Gastrocnemius medialis (tissue), 4 donors: ENCODE measurements around the gene CCDC106. TPM values are rescaled to one million over a fixed set of nuclear protein-coding genes. Genes with fewer than 3 reads are reported as not detected.

Source experiments
- ATAC-seq, 2 donors: fragments of 150-250 bp; one replicate each; pipeline ENCODE4 v1.9.1; 2016
- DNase-seq, 2 donors: peaks; one replicate each; pipeline ENCODE4 v3.0.0-alpha.2; 2019
- H3K27ac ChIP-seq, 4 donors: fragments of 200-600 bp; sonication (generic); 1 replicate in 1 of 4; 2 replicates in 3 of 4; pipeline ENCODE4 v1.5.1; 2016 to 2018; ENCODE audit warnings: mild to moderate bottlenecking in 2 of 4, moderate library complexity in 1 of 4
- H3K27me3 ChIP-seq, 3 donors: fragments of 200-600 bp; sonication (generic) in 2 of 3; 1 replicate in 1 of 3; 2 replicates in 2 of 3; pipeline versions ENCODE4 v1.5.1 to v1.6.0; 2016 to 2019; ENCODE audit warnings: mild to moderate bottlenecking in 1 of 3, moderate library complexity in 1 of 3
- H3K36me3 ChIP-seq, 2 donors: fragments of 200-600 bp; sonication (generic) in 1 of 2; one replicate each; pipeline ENCODE4 v1.5.1; 2017 to 2018
- H3K4me1 ChIP-seq, 2 donors: fragments of 200-600 bp; sonication (generic) in 1 of 2; one replicate each; pipeline ENCODE4 v1.5.1; 2016 to 2017; ENCODE audit warnings: mild to moderate bottlenecking in 2 of 2
- H3K4me3 ChIP-seq, 4 donors: fragments of 200-600 bp; sonication (generic) in 3 of 4; 1 replicate in 1 of 4; 2 replicates in 3 of 4; pipeline ENCODE4 v1.5.1; 2016 to 2019; ENCODE audit warnings: mild to moderate bottlenecking in 2 of 4
- H3K9me3 ChIP-seq, 3 donors: fragments of 200-600 bp; sonication (generic) in 2 of 3; 1 replicate in 1 of 3; 2 replicates in 2 of 3; pipeline ENCODE4 v1.5.1; 2016 to 2019
- CTCF ChIP-seq, 5 experiments: fragments of 450-650 bp in 3 of 5; fragments of 200-600 bp in 2 of 5; sonication (generic) in 2 of 5; IDR thresholded peaks in 4 of 5; conservative IDR thresholded peaks in 1 of 5; 1 replicate in 4 of 5; 2 replicates in 1 of 5; pipeline ENCODE4 v1.5.1; 2016 to 2019; ENCODE audit warnings: antibody characterized with exemption in 5 of 5, mild to moderate bottlenecking in 3 of 5, moderate library complexity in 3 of 5
- POLR2A ChIP-seq, 2 donors: fragments of 450-650 bp; IDR thresholded peaks; one replicate each; pipeline ENCODE4 v1.6.1; 2017; ENCODE audit warnings: antibody characterized with exemption in 2 of 2, mild to moderate bottlenecking in 2 of 2, moderate library complexity in 2 of 2
- in situ Hi-C, 4 donors: fragments of 200-750 bp; cut with MboI; loops; one replicate each; pipeline versions ENCODE4 v1.15.0 to v1.8.0; 2017; ENCODE audit warnings: low sequenced_read_pairs in 4 of 4
- intact Hi-C: fragments of 100-400 bp; cut with DNase I; formaldehyde crosslinking; loops from one replicate; pipeline ENCODE4 v1.15.1; 2023; ENCODE audit warnings: low total_unique reads
- total RNA-seq, 4 donors: library from RNA; depleted of rRNA; stranded (reverse); fragments of >200 nt; gene quantifications; one replicate each; pipeline versions ENCODE4 v1.1.0 to v1.2.3, GENCODE V29; 2016

The CCDC106 gene
- total RNA-seq, 4 donors from 2014 or later: 6.3 to 21.2 (median 12.6) TPM

DNA sequence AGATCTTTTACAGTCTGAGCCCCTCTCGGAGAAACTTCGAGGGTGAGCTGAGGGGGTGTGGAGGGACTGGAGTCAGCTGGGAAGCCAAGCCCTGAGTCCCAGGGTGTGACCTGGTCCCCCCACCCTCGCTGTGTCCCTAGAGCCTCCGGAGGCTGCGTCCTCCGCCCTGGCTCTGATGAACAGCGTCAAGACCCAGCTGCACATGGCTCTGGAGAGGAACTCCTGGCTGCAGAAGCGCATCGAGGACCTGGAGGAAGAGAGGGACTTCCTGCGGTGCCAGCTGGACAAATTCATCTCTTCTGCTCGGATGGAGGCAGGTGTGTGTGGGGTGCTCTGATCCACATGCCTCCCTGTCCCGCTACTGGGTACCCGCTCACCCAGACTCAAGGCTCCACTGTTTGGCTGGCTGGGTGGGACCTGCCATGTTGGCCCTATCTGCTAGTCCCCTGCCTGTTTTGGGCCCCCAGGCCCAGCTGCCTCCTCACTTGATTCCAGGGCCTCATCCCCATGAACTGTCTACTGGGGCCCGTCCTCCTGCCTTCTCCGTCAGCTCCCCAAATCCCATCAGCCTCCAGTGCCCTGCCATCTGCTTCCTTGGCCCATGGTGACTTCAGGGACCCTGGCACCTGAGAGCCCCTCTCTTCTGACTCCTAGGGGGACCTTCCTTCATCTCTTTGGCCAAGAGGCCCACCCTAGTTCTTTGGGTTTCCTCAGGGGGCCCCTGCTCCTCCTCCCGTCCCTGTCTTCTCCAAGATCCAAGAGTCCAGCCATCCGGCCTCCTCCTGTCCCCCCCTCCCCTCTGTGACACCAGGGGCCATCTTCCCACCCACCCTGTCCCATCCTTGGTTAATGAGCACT is 1.5 kb downstream of the CCDC106 start:
- intact Hi-C loops (no loop called here), in situ Hi-C loops (loop anchor here in 1 of 4 donors (25.0 kb wide), 1 partner anchor 512 kb away; the partner anchor contains the start of gene TNNT1)
- ATAC-seq (no peak), DNase-seq (no peak)
- H3K27ac ChIP-seq: peak overlapping the region; percentile 72 to 91 (median 84)
- TF ChIP-seq POLR2A (IDR thresholded peaks at IDR 0.05) (no peak), CTCF (IDR thresholded peaks at IDR 0.05 in 4 of 5, conservative IDR thresholded peaks at IDR 0.05 in 1 of 5) (no peak)
- peaks cover 28% of the 10 kb centered on the region in 2 donors for H3K4me1 ChIP-seq
- no peaks in the 10 kb centered on the region for H3K27me3 ChIP-seq
- peaks cover 0 to 14% of the 10 kb centered on the region in 2 donors for H3K36me3 ChIP-seq
- H3K4me3 ChIP-seq: peak overlapping the region in 2 of 4 donors; percentile 80 to 88
- no peaks in the 10 kb centered on the region for H3K9me3 ChIP-seq

DNA sequence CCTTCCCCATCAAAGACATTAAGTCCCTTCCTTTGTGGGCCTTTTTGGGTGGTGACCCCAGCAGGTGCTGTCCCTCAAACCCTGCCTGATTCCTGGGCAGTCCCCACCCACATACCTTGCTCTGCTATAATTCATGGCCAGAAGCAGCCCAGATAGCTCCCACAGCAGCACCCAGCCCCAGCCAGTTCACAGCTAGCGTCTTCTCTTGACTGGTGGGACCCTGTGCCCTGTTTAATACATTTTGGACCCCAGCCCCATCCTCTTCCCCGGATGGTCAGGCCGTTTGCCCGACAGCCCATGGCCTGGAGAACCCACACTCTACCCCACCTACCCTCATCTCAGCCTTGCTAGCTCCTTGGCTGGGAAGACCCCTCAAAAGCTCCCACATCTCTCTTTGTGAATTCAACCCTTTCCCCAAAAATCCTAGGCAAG is 2.1 kb downstream of the CCDC106 start:
- intact Hi-C loops (no loop called here), in situ Hi-C loops (no loop called here)
- H3K27me3 ChIP-seq: no peaks in the 10 kb centered on the region
- DNase-seq (no peak), ATAC-seq (no peak)
- no peaks in the 10 kb centered on the region for H3K9me3 ChIP-seq
- no peak overlapping the region for H3K4me3 ChIP-seq
- peaks cover 22 to 27% of the 10 kb centered on the region in 2 donors for H3K4me1 ChIP-seq
- no peak for TF ChIP-seq POLR2A (IDR thresholded peaks at IDR 0.05)
- no peak for TF ChIP-seq CTCF (IDR thresholded peaks at IDR 0.05 in 4 of 5, conservative IDR thresholded peaks at IDR 0.05 in 1 of 5)
- H3K27ac ChIP-seq: no peak overlapping the region
- H3K36me3 ChIP-seq: peaks cover 0 to 9% of the 10 kb centered on the region in 2 donors

DNA sequence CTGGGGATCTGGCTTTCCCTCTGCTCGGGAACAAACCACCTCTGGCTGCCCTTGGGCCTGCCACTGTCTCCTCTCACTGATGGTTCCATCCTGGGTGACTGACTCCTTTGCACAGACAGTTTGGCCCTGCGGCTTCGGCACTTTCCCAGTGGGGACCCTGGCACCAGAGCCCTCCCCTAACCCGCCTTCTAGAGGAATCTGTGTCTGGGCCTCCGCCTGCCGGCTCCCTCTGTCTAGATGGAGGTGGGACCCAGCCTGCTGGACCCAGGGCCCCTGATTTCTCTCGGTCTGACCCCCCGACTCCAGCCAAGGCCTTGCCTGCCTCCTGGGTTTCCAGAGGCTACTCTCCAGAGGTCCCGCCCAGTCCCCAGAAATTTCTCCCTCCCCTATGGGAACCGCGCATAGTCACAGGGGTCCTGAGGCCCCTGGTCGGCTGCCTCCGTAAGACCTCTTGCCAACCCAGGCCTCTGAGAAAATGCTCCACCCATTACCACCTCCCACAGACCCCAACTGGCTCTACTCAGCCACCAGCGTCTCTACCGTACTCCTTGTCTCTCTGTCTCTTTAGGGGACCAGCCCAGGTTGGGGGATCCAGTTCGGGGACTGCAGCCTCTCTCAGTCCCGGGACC is 2.7 kb downstream of the CCDC106 start:
- Histone ChIP-seq H3K27me3 (no peaks in the 10 kb centered on the region), H3K36me3 (peaks cover 0 to 4% of the 10 kb centered on the region in 2 donors), H3K9me3 (no peaks in the 10 kb centered on the region), H3K4me1 (peaks cover 20 to 29% of the 10 kb centered on the region in 2 donors), H3K27ac (no peak overlapping the region), H3K4me3 (no peak overlapping the region)
- ATAC-seq: no peak
- TF ChIP-seq CTCF (IDR thresholded peaks at IDR 0.05 in 4 of 5, conservative IDR thresholded peaks at IDR 0.05 in 1 of 5) (no peak), POLR2A (IDR thresholded peaks at IDR 0.05) (no peak)
- intact Hi-C loops: no loop called here
- in situ Hi-C loops: no loop called here
- no peak for DNase-seq

DNA sequence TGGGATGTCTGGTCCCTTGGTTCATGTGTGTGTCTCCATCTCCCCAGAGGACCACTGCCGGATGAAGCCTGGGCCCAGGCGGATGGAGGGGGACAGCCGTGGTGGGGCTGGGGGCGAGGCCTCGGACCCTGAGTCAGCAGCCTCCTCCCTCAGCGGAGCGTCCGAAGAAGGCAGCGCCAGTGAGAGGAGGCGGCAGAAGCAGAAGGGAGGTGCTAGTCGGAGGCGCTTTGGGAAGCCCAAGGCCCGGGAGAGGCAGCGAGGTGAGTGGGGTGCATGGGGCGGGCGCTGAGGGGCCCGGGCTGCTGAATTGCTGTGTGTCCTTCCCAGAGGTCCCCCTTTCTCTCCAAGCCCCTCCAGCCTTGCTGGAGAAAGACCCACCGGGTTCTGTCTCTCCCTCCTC is 3.2 kb downstream of the CCDC106 start:
- intact Hi-C loops (no loop called here), in situ Hi-C loops (no loop called here)
- H3K27me3 ChIP-seq: no peaks in the 10 kb centered on the region
- H3K9me3 ChIP-seq: no peaks in the 10 kb centered on the region
- TF ChIP-seq CTCF (IDR thresholded peaks at IDR 0.05 in 4 of 5, conservative IDR thresholded peaks at IDR 0.05 in 1 of 5) (no peak), POLR2A (IDR thresholded peaks at IDR 0.05) (no peak)
- peaks cover 25 to 34% of the 10 kb centered on the region in 2 donors for H3K4me1 ChIP-seq
- no peak overlapping the region for H3K27ac ChIP-seq
- no peak for DNase-seq
- H3K36me3 ChIP-seq: peaks cover 0 to 4% of the 10 kb centered on the region in 2 donors
- ATAC-seq: no peak
- no peak overlapping the region for H3K4me3 ChIP-seq
